GM23248 (cell line): ENCODE results near the gene AOC2. TPM values are rescaled to one million over a fixed set of nuclear protein-coding genes. Genes with fewer than 3 reads are reported as not detected.
"Not testable (repeated sequence)": the region's sequence is repeated elsewhere in the genome, so short reads cannot be mapped to it uniquely, and the experiment has no call there.

Experiments used
- DNase-seq: peaks from one replicate; pipeline ENCODE4 v3.0.0-alpha.2; 2015
- H2AFZ ChIP-seq: fragments of 200-600 bp; sonication (generic); 2 replicates; pipeline ENCODE4 v1.6.1; 2016; ENCODE audit warnings: antibody characterized with exemption
- H3F3A ChIP-seq: fragments of 200-600 bp; sonication (generic); 2 replicates; pipeline ENCODE4 v1.6.1; 2016; ENCODE audit warnings: mild to moderate bottlenecking, antibody characterized with exemption, mixed run types; ENCODE audit not compliant: insufficient read depth
- H3K27ac ChIP-seq: fragments of 200-600 bp; sonication (generic); 2 replicates; pipeline ENCODE4 v1.5.1; 2016; ENCODE audit warnings: mild to moderate bottlenecking
- H3K27me3 ChIP-seq: fragments of 200-600 bp; sonication (generic); replicated peaks from 2 replicates; pipeline ENCODE4 v1.6.1; 2016; ENCODE audit warnings: mild to moderate bottlenecking; ENCODE audit not compliant: insufficient read depth
- H3K36me3 ChIP-seq: fragments of 200-600 bp; sonication (generic); 2 replicates; pipeline ENCODE4 v1.6.1; 2016; ENCODE audit warnings: low read depth, mild to moderate bottlenecking
- H3K4me1 ChIP-seq: fragments of 200-600 bp; sonication (generic); 2 replicates; pipeline ENCODE4 v1.6.1; 2016; ENCODE audit warnings: mild to moderate bottlenecking; ENCODE audit not compliant: insufficient read depth
- H3K4me2 ChIP-seq: fragments of 200-600 bp; sonication (generic); one replicate; pipeline ENCODE4 v1.6.1; 2016; ENCODE audit warnings: mild to moderate bottlenecking; ENCODE audit not compliant: unreplicated experiment
- H3K4me3 ChIP-seq: fragments of 200-600 bp; sonication (generic); 2 replicates; pipeline ENCODE4 v1.5.1; 2016; ENCODE audit warnings: mild to moderate bottlenecking
- H3K79me2 ChIP-seq: fragments of 200-600 bp; sonication (generic); 2 replicates; pipeline ENCODE4 v1.6.1; 2016; ENCODE audit warnings: mild to moderate bottlenecking; ENCODE audit not compliant: insufficient read depth
- H3K9ac ChIP-seq: fragments of 200-600 bp; sonication (generic); 2 replicates; pipeline ENCODE4 v1.6.1; 2016; ENCODE audit warnings: mild to moderate bottlenecking
- H3K9me2 ChIP-seq: fragments of 200-600 bp; sonication (generic); 2 replicates; pipeline ENCODE4 v1.6.1; 2016; ENCODE audit warnings: mixed run types, mild to moderate bottlenecking, moderate library complexity; ENCODE audit not compliant: insufficient read depth
- H3K9me3 ChIP-seq: fragments of 200-600 bp; sonication (generic); one replicate; pipeline ENCODE4 v1.6.1; 2017; ENCODE audit warnings: low read depth
- H4K20me1 ChIP-seq: fragments of 200-600 bp; sonication (generic); 2 replicates; pipeline ENCODE4 v1.6.0; 2016; ENCODE audit not compliant: insufficient read depth
- EZH2 ChIP-seq: fragments of 200-600 bp; sonication (generic); IDR thresholded peaks from 2 replicates; pipeline ENCODE4 v1.6.1; 2018; ENCODE audit warnings: antibody characterized with exemption, mild to moderate bottlenecking; ENCODE audit not compliant: insufficient read depth, poor library complexity, severe bottlenecking
- EZH2phosphoT487 ChIP-seq: fragments of 200-600 bp; sonication (generic); IDR thresholded peaks from 2 replicates; pipeline ENCODE4 v1.6.1; 2018; ENCODE audit warnings: antibody characterized with exemption, moderate library complexity, mild to moderate bottlenecking, low read depth; ENCODE audit not compliant: insufficient read depth
- WGBS, 2 experiments: methylation state at CpG; one replicate each; pipeline ENCODE4 v1.1.6; 2015 to 2017; ENCODE audit warnings: low lambda C conversion rate in 2 of 2, low coverage in 1 of 2; ENCODE audit errors: missing lambda C conversion rate in 2 of 2; 5-methylcytosine and 5-hydroxymethylcytosine counted together
- in situ Hi-C: fragments of 300-500 bp; cut with MboI; formaldehyde crosslinking; loops from 2 replicates; pipeline ENCODE4 v1.15.0; 2020
- polyA plus RNA-seq: library from polyadenylated mRNA; unstranded; fragments of >200 nt; fragmentation: Nextera tagmentation; extraction: Ambion mirVana; gene quantifications from 2 replicates; pipeline ENCODE4 v1.2.1, GENCODE V29; 2016
- total RNA-seq: library from RNA; depleted of rRNA; stranded (reverse); fragments of >200 nt; shearing (Covaris generic); gene quantifications from 2 replicates; pipeline ENCODE4 v1.2.3, GENCODE V29; 2014

AOC2 gene
- total and polyA plus RNA-seq, 2 experiments from 2014 or later, result 0.09 to 0.22 TPM

DNA sequence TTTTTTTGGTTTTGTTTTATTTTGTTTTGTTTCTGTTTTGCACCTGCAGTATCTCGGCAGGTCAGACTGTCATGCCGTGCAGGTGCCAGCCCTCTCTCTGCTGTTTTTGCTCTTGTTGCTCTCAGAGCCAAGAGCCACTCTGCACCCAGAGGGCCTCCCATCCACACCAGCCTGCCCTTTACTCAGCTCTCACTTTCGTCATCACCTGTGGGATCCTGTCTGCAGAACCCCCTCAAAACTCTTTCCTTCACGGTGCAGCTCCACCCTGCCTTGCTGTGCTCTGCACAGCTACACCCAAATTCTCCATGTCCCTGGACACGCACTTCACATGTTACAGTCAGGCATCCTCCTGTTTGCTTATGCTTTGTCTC is 9.2 kb downstream of the AOC2 start:
- no peak for DNase-seq
- no peak overlapping the region for H3K4me2 ChIP-seq
- 75 to 77% methylated on average over 5 of the region's 5 CpGs for WGBS, 2 experiments
- no peaks in the 10 kb centered on the region for H3K36me3 ChIP-seq
- no peaks in the 10 kb centered on the region for H3K9me3 ChIP-seq
- no peaks in the 10 kb centered on the region for H3F3A ChIP-seq
- 0 out of 2 replicates have a peak, but pooled peaks cover 3% of the 10 kb centered on the region for H3K27me3 ChIP-seq
- TF ChIP-seq EZH2, result no peak
- no peak for TF ChIP-seq EZH2phosphoT487
- in situ Hi-C loops, result no loop called here
- no peak overlapping the region for H3K27ac ChIP-seq
- no peaks in the 10 kb centered on the region for H3K79me2 ChIP-seq
- no peaks in the 10 kb centered on the region for H3K4me1 ChIP-seq
- H3K9ac ChIP-seq, result no peak overlapping the region
- no peaks in the 10 kb centered on the region for H4K20me1 ChIP-seq
- no peak overlapping the region for H2AFZ ChIP-seq
- H3K9me2 ChIP-seq, result no peaks in the 10 kb centered on the region
- H3K4me3 ChIP-seq, result no peak overlapping the region

DNA sequence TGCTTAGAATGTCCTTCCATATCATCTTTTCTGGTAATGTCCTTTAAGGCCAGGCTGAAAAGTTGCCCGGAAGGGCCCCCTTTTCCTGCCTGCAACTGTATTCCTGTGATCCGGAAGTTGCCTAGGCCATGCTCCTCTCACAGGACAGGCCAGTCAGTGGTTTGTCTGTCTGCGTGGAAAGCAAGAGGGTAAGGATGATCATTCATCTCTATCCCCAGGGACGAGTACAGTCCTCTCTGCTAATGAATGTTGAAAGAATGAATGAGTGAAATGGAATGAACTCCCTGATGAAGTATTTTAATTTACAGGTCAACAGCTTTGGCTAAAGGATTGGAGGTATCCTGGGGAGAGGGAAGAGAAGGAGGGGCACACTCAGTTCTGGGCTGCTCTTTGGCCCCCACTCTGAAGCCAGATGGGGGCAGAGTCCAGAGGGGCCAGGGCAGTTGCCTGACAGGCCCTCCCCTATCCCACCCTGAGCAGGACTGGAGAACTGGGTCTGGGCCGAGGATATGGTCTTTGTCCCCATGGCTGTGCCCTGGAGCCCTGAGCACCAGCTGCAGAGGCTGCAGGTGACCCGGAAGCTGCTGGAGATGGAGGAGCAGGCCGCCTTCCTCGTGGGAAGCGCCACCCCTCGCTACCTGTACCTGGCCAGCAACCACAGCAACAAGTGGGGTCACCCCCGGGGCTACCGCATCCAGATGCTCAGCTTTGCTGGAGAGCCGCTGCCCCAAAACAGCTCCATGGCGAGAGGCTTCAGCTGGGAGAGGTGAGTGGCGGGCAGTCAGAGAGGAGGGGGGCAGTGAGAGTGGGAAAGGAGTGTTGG is 9.8 kb downstream of the AOC2 start:
- no peak for DNase-seq
- Histone ChIP-seq H3K4me3 (no peak overlapping the region), H3K9me2 (no peaks in the 10 kb centered on the region), H3K9ac (no peak overlapping the region), H3F3A (no peaks in the 10 kb centered on the region), H4K20me1 (no peaks in the 10 kb centered on the region), H3K4me1 (no peaks in the 10 kb centered on the region), H3K27ac (no peak overlapping the region), H2AFZ (no peak overlapping the region), H3K9me3 (no peaks in the 10 kb centered on the region), H3K36me3 (no peaks in the 10 kb centered on the region), H3K79me2 (no peaks in the 10 kb centered on the region), H3K4me2 (no peak overlapping the region), H3K27me3 (0 out of 2 replicates have a peak, but pooled peaks cover 3% of the 10 kb centered on the region)
- in situ Hi-C loops, result no loop called here
- TF ChIP-seq EZH2 (no peak), EZH2phosphoT487 (no peak)
- 63 to 74% methylated on average over 15 of the region's 15 CpGs for WGBS, 2 experiments

DNA sequence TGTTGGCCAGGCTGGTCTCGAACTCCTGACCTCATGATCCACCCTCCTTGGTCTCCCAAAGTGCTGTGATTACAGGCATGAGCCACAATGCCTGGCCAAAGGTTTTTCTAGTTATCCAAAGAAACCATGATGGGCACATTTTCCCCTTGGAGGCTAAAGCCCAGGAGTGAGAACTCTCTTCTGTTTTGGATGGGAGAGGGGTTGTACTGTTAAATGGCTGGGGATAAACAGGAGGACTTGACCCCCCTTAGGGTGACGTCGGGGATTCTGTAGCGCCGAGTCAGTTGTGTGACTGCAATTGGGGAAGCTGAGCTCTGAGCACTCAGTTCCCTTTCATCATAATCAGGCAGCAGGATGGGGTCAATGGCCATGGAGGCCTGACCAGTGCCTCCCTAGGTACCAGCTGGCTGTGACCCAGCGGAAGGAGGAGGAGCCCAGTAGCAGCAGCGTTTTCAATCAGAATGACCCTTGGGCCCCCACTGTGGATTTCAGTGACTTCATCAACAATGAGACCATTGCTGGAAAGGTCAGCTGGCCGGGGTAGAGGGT is 10.7 kb downstream of the AOC2 start:
- no peak overlapping the region for H3K4me3 ChIP-seq
- no peaks in the 10 kb centered on the region for H3K36me3 ChIP-seq
- H3K9ac ChIP-seq, result no peak overlapping the region
- no peaks in the 10 kb centered on the region for H3K9me2 ChIP-seq
- H3F3A ChIP-seq, result no peaks in the 10 kb centered on the region
- H3K9me3 ChIP-seq, result no peaks in the 10 kb centered on the region
- WGBS, 2 experiments, result 76 to 86% methylated on average over 8 of the region's 8 CpGs
- H2AFZ ChIP-seq, result no peak overlapping the region
- TF ChIP-seq EZH2 (no peak), EZH2phosphoT487 (no peak)
- in situ Hi-C loops, result no loop called here
- no peak overlapping the region for H3K4me2 ChIP-seq
- no peaks in the 10 kb centered on the region for H4K20me1 ChIP-seq
- 0 out of 2 replicates have a peak, but pooled peaks cover 3% of the 10 kb centered on the region for H3K27me3 ChIP-seq
- H3K27ac ChIP-seq, result no peak overlapping the region
- H3K4me1 ChIP-seq, result no peaks in the 10 kb centered on the region
- no peaks in the 10 kb centered on the region for H3K79me2 ChIP-seq
- DNase-seq, result no peak

DNA sequence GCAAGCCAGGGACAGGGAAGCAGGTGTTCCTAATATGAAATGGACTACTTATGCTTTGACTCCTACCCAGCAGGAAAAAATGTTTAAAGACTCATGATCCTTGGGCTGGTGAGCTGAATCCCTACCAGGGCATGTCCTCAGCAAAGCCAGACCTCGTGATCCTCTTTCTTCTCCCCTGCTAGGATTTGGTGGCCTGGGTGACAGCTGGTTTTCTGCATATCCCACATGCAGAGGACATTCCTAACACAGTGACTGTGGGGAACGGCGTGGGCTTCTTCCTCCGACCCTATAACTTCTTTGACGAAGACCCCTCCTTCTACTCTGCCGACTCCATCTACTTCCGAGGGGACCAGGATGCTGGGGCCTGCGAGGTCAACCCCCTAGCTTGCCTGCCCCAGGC is 11.7 kb downstream of the AOC2 start:
- H2AFZ ChIP-seq, H3K4me3 ChIP-seq, H3K4me1 ChIP-seq, H4K20me1 ChIP-seq, H3K9ac ChIP-seq, in situ Hi-C loops, H3F3A ChIP-seq, H3K79me2 ChIP-seq, DNase-seq, H3K27ac ChIP-seq, H3K27me3 ChIP-seq, H3K9me2 ChIP-seq, H3K9me3 ChIP-seq, H3K4me2 ChIP-seq, H3K36me3 ChIP-seq: not testable (repeated sequence)
- WGBS, 2 experiments, result 67 to 78% methylated on average over 8 of the region's 8 CpGs

DNA sequence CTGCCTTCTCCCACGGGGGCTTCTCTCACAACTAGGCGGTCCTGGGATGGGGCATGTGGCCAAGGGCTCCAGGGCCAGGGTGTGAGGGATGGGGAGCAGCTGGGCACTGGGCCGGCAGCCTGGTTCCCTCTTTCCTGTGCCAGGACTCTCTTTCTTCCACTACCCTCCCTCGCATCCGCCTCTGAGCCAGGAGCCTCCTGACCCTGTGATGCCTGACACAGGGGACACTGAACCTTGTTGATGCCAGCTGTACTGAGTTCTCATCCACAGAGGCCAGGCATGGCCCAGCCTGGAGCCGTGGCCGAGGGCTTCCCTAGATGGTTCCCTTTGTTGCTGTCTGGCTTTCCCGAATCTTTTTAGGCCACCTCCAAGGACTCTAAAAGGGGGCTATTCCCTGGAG is 12.1 kb downstream of the AOC2 start:
- H2AFZ ChIP-seq, H3K79me2 ChIP-seq, H4K20me1 ChIP-seq, H3K4me2 ChIP-seq, H3K9ac ChIP-seq, H3K36me3 ChIP-seq, H3K9me3 ChIP-seq, H3K4me3 ChIP-seq, H3F3A ChIP-seq, H3K27ac ChIP-seq, in situ Hi-C loops, H3K9me2 ChIP-seq, H3K27me3 ChIP-seq, DNase-seq, H3K4me1 ChIP-seq: not testable (repeated sequence)
- whole genome bisulfite sequencing, 2 experiments, result 70 to 80% methylated on average over 6 of the region's 8 CpGs
